HG03558 (cell line): Measurements from ENCODE around the gene MAP2K4.
"Not testable (repeated sequence)": the region's sequence is repeated elsewhere in the genome, so short reads cannot be mapped to it uniquely, and the experiment has no call there.

Experiments
- ATAC-seq: cut with Tn5 transposase; IDR thresholded peaks from one replicate; pipeline ENCODE4 v1.9.1; 2021; ENCODE audit warnings: moderate number of reproducible peaks; ENCODE audit not compliant: unreplicated experiment; ENCODE audit errors: extremely low read depth

The MAP2K4 gene

DNA sequence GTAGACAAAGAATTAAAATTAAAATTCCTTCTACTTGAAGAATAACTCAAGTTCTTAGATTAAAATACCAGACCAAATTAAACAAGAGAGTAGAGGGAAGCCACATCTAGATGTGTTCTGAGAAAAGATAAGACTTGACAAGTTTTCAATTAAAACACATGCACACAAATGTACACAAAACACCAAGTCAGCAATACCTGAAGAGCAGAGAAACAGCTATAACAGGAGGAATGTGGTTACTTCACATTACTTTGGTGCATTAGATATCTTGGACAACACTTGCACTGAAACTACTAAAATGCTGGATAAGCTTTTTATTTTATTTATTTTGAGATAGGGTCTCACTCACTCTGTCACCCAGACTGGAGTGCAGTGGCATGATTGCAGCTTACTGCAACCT, 113.9 kb downstream of the MAP2K4 start:
- ATAC-seq, result no peak

DNA sequence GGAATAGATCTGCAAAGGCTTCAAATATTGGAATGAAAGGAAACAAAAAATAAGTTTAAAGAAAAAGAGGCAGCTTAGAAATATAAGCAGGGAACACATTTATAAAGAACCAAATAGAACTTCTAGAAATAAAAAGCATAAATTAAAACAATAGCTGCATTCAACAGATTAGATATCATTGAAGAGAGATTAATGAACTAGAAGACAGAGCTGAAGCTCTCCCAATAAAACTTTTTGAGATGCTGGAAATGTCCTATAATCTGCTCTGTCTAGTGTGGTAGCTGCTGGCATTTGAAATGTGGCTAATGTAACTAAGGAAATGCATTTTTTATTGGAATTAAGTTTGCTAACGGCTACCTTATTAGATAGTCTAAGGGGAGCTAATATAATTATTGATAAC, 115.6 kb downstream of the MAP2K4 start:
- no peak for ATAC-seq

- no peak for ATAC-seq
Measured at GRCh38 chr17:12136646-12137045, 116.0 kb downstream of the MAP2K4 start.

GRCh38 chr17:12137859-12138258, 117.2 kb downstream of the MAP2K4 start:
- ATAC-seq, result no peak

- ATAC-seq, result no peak
Measured at GRCh38 chr17:12140685-12141084, 120.0 kb downstream of the MAP2K4 start.

- ATAC-seq, result not testable (repeated sequence)
Measured at GRCh38 chr17:12162187-12162586, 141.5 kb downstream of the MAP2K4 start.

DNA sequence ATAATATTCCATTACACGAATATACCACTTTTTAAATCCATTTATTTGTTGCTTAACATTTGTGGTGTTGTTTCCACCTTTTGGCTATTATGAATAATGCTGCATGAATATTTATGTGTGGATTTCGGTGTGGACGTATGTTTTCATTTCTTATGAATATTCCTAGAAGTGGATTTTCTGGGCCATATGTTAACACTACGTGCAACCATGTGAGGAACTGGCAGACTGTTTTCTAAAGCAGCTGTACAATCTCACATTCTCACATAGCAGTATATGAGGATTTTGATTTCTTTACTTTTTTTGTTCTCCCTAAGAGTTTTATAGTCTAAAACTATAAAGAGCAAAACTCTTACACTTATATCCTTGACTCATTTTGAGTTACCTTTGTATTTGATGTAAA, 143.4 kb downstream of the MAP2K4 start:
- no peak for ATAC-seq

DNA sequence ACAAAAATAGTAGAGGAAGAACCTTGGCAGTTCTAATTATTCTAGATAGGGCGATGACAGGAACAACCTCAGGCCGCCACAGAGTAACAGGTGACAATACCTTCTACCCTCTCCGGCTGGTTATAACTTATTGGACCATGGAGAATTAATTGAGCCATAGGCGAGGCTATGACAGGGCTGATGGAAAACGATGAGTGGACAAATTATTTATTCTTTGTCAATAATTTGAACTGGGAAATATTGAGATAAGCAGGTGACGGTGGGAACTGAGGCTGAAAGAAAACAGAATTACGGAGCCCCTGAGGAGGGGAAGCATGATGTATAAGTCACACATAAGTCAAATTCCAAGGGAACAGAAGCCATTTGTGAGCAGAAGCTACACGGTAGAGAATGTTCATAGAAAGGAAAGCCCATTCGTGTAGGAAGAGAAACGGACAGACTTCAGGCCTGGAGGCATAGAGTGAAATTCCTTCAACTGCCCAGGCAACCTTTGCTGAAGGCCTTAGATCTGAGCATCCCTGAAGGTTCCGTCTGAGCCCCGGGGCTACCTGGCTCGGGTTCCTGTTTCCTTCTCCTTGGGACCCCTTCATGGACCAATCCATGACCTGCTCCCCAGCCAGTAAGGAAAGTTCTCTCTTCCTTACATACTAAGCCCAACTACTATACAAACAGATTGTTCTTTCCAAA, 158.1 kb downstream of the MAP2K4 start:
- ATAC-seq, result no peak

- no peak for ATAC-seq
Measured at GRCh38 chr17:12180644-12181261, 160.1 kb downstream of the MAP2K4 start.

- no peak for ATAC-seq
Measured at GRCh38 chr17:12187658-12188057, 167.0 kb downstream of the MAP2K4 start.

DNA sequence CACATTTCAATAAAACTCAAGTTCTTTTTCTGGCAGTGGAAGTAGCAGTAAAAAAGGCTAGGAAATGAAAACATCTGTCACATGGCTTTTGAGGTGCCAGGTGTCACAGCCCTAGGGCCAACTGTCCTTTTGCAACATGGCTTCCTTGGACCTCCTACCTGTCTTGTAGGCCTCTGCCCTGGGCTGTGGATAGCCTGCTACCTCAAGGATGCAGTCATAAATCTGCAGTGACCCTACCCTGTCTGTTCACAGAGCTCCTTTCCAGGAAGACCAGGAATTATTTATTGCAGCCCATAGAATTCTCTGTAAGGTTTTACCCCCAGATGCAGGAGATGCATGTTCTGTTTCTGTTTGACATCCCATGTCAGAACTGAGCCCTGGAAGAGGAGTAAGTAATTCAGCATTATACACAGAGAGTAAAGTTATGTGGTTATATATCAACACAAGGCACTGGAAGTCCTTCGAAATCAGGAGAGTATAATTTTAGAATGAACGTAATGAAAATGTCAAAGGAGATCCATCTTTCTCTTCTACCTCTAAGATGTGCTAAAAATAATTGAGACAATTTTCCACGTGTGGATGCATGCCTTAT, 172.6 kb downstream of the MAP2K4 start:
- ATAC-seq, result no peak
